HG02763 (cell line): ENCODE results near the gene MFN2.
A peak's percentile ranks its signal among the peaks of the same experiment; 100 is the strongest.

Experiments
- ATAC-seq: cut with Tn5 transposase; IDR thresholded peaks from one replicate; pipeline ENCODE4 v1.9.1; 2021; ENCODE audit warnings: mild to moderate bottlenecking, moderate library complexity; ENCODE audit not compliant: unreplicated experiment

MFN2 gene

DNA sequence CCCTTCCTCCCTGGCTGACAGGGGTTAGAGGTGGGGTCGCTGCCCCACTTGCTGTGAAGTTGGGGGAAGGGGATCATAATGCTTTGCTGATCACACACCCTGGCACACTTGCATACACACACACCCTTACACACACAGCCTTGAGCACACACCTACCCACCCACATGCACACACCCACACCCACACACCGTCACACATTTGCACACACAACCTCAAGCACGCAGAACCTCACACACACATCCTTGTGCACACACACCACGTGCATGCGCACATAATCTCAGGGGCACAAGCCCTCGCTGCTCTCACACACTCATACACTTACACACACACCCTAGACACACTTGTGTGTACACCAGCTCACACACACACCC, 66.5 kb downstream of the MFN2 start:
- no peak for ATAC-seq

DNA sequence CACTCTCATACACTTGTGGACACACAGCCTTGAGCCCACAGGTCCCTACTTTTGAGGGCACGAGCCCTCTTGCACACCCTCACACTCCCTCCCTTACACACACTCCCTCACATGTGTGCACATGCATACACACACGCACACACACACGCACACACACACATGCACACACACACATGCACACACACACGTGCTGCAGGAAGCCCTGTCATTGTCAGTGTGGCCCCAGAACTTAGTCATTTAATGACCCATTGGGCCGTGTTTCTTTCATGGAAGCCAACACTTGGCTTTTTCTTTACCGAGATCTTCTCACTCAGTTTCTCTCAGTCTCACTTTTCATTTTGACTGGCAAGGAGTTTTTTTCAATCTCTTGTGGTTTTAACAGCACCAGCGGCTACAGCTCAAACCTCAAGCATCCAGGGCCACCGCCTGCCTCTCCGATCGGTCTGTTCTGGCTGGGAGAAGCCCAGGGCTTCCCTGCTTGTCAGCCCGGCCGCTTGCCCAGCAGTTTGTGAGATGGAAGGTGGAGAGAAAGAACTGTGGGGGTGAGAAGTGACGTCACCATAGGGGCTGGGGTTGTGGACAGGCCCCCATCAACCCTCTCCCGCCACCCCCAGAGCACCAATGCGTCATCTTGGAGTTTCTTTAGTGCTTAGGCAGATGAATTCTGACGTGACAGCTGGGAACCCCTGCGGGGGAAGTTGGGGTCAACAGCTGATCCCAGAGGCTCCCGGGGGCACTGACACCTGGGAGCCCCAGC, 67.1 kb downstream of the MFN2 start:
- peak; percentile 34 for ATAC-seq

DNA sequence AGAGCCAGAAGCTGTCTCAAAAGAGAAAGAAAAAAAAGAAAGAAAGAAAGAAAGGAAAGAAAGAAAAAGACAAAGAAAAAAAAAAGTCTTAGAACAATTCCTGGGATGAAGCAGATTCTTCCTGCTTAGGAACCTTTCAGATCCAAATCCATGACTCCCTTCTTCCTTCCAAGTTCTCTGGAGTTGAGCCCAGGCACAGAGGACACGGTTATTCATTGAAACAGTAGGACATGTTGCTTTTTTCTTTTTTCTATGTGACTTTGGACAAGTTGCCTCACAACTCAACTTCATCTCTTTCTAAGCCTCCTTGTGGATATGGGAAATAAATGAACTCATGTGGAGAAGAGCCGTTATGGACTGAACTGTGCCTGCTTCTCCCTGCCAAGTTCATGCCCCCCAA, 68.1 kb downstream of the MFN2 start:
- no peak for ATAC-seq

DNA sequence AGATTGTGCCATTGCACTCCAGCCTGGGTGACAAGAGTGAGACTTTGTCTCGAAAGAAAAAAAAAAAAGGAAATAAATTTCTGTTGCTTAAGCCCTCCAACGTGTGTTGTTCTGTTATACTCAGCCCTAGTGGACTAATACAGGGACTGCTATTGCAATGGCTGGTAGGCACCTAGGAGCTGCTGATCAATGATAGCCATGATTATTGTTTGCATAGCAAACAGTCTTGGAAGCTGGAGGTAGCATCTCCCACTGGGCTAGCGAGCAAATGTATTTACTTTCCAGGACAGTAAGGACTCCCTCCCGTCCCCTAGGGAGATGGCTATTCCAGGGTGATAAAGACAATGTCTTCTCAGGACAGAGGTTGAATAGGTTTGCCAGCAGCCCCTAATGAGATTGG, 69.4 kb downstream of the MFN2 start:
- no peak for ATAC-seq

DNA sequence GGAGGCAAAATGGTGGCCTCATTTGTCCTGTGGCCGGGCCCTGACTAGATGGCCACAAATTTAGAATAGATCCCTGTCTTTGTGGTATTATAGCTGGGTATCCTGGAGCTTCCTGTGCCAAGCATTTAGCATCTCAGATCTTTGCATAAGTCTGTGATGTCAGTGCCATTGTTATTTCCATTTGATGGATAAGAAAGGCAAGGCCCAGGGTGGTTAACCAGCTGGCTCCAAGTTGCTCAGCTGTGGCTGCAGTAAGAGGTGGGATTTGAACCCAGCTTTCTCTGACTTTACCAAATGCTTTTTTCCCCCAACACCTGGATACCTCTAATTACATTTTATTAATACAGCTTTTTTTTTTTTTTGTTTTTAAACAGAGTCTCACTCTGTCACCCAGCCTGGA, 71.1 kb downstream of the MFN2 start:
- no peak for ATAC-seq

DNA sequence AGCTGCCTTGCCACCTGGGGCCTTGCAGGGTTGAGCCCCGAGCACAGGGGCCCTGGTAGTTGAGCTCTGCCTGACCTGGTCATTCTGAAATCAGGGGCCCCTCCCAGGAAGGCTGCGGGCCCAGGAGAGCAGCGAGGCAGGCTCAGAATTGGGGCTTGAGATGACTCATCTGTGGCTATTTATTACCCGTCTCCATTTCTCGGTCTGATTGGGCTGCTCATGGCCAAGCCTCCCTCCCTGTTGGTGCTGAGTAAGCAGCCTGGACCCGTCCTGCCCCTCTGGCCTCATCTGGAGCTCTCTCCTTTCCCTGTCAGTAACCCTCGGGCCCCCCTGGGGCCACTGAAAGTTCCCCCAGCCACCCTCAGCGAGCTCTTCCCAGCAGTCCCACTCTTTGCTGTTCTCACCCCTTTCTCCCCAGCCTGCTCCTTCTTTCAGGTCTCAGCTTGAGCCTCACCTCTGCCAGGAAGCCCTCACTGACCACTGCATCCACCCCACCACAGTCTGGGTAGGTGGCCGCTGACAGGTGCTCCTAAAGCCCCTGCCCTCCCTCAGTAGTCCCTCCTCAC, 71.8 kb downstream of the MFN2 start:
- peak; percentile 46 for ATAC-seq

DNA sequence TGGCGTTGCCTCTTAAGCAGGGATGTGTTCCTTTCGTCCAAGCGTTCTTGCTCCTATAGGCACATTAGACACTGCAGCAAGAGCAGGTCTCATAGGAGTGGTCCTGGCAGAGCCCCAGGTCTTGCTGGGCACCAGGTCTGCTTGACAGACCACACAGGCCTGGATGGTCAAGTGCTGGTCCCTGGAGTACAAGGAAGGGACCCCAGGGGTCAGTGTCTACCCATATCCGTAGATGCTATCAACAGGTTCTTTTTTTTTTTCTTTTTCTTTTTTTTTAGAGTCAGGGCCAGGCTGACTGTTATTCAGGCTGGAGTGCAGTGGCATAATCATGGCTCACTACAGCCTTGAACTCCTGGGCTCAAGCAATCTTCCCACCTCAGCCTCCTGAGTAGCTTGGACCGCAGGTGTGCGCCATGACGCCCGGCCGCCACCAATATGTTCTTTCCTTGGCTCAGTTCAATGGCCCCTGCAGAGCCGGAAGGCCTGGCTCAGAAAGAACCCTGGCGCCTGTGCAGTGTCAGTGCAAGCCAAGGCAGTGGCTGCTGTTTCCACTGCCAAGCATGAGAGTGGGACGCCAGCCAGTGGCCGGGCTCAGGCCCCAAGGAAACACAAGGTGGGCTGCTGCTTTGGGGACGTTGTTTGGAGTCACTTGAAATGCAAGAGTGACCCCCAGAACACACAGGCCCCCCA, 72.9 kb downstream of the MFN2 start:
- no peak for ATAC-seq

DNA sequence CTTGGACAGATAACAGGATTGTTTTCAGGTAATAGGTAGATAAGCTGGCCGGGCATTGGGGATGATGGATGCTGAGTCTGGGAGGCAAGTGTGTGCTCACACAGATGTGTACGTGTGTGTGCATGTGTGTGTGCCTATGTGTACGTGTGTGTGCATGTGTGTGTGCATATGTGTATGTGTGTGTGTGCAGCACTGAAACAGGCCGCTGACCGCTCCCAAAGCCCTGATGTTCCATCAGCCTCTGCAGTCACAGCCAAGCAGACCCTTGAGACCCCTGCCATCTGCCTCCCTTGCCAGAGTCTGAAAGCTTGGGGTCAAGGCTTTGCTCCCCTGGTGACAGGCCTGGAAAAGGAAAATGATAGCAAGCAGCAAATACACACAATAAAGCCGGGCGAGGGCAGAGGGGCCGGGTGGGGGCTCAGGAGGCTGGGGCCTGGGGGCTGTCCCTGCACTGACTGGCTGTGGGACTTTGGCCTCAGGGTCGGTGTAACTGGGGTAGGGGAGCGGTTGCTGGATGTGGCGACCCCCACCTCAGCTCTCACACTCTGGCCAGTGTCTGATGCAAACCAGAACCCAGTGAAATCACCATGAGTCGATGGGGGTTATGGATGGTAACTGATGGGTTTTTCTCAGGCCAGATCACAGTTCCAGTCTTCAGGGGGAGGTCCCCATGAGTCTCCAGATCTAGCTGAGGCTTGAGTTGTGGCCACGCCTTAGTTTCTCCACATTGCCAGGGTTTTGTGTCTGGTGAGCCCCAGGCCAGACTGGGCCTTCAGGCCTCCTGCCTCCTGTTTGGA, 73.7 kb downstream of the MFN2 start:
- no peak for ATAC-seq

DNA sequence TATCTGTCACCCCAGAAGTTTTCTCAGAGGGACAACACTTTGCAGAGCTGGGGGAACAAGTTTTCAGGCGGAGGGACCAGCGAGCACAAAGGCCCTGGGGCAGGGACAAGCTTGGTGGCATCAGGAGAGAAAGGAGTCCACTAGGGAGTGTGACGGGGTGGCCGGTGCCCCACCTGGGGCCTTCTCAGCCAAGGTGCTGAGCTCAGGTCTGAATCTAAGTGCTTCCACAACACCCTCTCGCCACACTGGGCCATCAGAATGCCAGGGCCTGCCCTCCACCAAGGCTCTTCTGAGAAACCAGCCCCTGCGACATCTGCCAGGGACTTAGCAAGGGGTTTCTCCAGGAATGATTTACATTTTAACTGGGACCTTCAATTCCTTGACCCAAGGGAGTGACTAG, 75.0 kb downstream of the MFN2 start:
- ATAC-seq: no peak

DNA sequence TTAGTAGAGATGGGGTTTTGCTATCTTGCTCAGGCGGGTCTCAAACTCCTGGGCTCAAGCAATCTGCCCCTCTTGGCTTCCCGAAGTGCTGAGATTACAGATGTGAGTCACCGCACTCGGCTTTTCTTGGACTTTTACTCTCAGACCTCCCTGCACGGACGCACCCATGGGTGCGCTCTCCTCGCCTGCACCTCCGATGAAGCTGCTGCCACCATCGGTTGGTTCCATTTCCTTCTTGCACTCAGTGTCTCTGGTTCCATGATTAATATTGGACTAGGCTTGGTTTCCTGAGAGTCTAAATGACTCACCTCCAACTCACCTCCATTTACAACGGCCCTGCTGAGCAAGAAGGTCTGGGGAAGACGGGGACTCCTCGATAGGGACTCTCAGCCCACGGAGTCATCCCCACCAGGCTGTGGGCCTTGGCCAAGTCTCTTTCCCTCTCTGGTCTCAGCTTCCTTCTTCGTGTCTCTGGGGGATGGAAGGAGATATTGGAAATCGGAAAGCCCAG, 76.1 kb downstream of the MFN2 start:
- ATAC-seq: no peak

DNA sequence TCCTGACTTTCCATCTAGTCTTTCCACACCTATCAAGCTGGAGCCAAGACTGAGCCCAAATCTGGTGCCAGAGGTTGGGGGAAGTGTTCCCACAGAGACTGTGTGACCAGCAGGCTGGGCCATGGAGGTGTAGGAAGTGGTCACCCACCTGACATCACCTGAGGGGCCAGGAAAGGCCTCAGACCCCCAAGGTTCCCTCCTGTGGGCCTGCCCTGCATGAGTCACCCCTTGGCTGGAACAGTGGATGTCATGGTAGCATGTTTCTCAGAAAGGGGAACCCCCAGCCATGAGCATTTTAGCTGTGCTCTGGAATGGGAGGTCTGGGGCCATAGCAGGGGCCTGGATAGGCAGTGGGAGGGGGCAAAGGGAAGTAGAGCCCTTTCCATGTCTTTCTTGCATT, 77.1 kb downstream of the MFN2 start:
- ATAC-seq: no peak

DNA sequence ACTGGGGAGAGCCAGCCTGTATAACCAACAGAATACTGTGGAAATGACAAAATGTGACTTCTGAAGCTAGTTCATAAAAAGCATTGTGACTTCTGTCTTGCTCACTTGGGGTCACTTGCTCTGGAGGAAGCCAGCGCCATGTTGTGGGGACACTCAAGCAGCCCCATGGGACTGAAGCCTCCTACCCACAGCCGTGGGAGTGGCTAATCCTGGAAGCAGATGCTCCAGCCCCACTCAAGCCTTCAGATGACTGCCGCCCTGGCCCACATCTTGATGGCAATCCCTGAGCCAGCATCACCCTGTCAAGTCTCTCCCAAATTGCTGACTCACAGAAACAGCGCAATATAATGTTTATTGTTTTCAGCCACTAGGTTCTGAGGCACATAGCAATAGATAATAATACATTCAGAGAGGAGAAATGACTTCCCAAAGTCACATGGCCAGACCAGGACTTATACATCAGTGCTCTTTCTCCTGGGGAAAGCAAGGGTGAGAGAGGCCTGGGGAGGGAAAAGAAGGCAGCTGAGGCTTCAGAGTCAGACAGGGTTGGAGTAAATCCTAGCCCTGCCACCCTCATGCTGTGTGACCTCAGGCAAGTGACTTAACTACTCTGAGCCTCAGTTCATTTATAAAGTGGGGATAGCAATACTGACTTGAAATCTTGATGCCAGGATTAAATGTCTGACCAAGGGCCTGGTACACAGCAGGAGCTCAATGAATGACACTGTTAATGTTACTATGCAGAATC, 77.9 kb downstream of the MFN2 start:
- ATAC-seq: no peak

DNA sequence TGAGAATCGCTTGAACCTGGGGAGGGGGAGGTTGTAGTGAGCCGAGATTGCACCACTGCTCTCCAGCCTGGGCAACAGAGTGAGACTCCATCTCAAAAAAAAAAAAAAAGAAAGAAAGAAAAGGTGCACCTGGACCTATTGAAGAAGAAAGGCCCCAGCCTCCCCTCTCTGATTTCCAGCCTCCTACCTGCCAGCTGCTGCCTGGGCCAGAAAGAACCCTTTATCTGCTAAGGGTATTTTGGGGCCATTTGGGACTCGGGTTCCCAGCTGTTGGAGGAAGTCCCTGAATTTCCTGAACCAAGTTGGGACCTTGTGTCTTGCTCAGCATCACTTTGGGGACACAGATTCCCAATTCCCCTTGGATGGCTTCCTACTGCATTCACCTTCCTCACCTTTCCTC, 79.0 kb downstream of the MFN2 start:
- no peak for ATAC-seq

DNA sequence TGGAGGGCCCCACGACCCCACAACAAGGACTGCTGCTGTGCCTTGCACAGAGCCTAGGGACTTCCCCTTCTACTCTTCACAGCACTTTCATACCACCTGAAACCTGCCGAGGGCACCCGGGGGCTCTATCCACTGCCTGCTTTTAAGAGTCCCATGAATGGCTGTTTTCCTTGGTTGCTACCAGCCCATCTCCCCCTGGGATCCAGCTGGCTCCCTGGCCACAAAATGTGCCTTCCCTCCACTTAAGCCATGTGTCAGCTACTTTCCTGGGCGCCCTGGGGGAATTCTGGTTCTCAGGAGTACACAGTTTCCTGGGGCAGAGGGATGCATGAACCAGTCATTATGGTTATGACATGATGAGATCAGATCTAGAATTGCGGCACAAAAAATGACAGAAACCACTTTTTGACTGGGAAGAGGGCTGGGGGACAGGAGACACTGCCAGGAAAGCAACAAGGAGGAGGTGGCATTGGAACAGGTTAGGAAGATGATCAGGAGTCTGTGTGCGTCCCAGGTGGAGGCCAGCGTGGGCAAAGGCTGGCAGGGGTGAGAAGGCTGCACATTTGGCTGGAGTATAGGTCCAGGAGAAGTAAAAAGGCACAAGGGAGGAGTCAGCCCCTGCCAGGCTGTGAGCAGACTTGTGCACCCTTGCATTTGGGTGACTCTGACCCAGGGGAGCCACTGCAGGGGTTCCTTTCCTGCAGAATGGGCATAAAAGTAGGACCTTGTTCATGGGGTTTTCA, 79.6 kb downstream of the MFN2 start:
- no peak for ATAC-seq

DNA sequence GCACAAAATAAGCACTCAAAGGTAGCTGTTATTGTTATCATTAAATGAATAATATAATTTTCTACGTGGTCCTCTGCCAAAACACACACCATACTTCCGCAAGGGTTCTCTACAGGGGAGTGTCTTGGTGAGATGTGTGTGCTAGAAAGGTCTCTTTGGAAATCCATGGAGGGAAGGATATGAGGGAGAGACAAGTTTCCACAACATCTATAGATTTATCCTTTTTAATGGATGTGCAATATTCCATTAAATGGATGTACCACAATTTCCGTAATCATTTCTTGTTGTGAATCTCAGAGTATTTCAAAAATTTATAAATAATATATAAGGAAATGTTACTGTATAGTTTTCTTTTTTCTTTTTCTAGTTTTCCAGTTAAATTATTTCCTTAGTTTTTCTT, 80.3 kb downstream of the MFN2 start:
- ATAC-seq: no peak
